Astrocyte (in vitro differentiated cells and primary cell): ENCODE measurements around the gene ABLIM2. TPM values are rescaled to one million over a fixed set of nuclear protein-coding genes. Genes with fewer than 3 reads are reported as not detected.

Source experiments
- DNase-seq: peaks from one replicate; pipeline ENCODE4 v3.0.0-alpha.2; 2010; ENCODE audit warnings: low read depth
- FAIRE-seq: peaks from 2 replicates; lab custom pipeline; 2011; peaks lifted over from hg19 to GRCh38; lab: Jason Lieb, UNC
- H2AFZ ChIP-seq: 2 replicates; pipeline ENCODE4 v1.6.0; 2012; ENCODE audit warnings: low read depth, low read length, inconsistent platforms
- H3K27ac ChIP-seq: 2 replicates; pipeline ENCODE4 v1.5.1; 2011; ENCODE audit warnings: low read depth, low read length, inconsistent platforms
- H3K27me3 ChIP-seq: 2 replicates; pipeline ENCODE4 v1.6.0; 2011; ENCODE audit warnings: low read length, inconsistent platforms; ENCODE audit not compliant: insufficient read depth
- H3K36me3 ChIP-seq: 2 replicates; pipeline ENCODE4 v1.5.1; 2011; ENCODE audit warnings: low read length, inconsistent platforms; ENCODE audit not compliant: insufficient read depth
- H3K4me1 ChIP-seq: 2 replicates; pipeline ENCODE4 v1.5.1; 2011; ENCODE audit warnings: low read length, inconsistent platforms; ENCODE audit not compliant: insufficient read depth
- H3K4me2 ChIP-seq: 2 replicates; pipeline ENCODE4 v1.6.0; 2012; ENCODE audit warnings: low read length, inconsistent platforms
- H3K4me3 ChIP-seq: 2 replicates; pipeline ENCODE4 v1.5.1; 2011; ENCODE audit warnings: low read depth, mild to moderate bottlenecking, low read length, inconsistent platforms; ENCODE audit not compliant: insufficient read depth
- H3K79me2 ChIP-seq: 2 replicates; pipeline ENCODE4 v1.6.0; 2012; ENCODE audit warnings: mild to moderate bottlenecking, low read length, inconsistent platforms; ENCODE audit not compliant: insufficient read depth
- H3K9ac ChIP-seq: 2 replicates; pipeline ENCODE4 v1.6.0; 2012; ENCODE audit warnings: mild to moderate bottlenecking, low read length, inconsistent platforms
- H3K9me3 ChIP-seq: 2 replicates; pipeline ENCODE4 v1.5.1; 2012; ENCODE audit warnings: low read depth, mild to moderate bottlenecking, low read length, inconsistent platforms; ENCODE audit not compliant: insufficient read depth
- H4K20me1 ChIP-seq: 2 replicates; pipeline ENCODE4 v1.6.0; 2012; ENCODE audit warnings: low read length, inconsistent platforms; ENCODE audit not compliant: insufficient read depth
- H3K27ac Mint-ChIP-seq: one replicate; pipeline ENCODE4 v1.8.0; 2021; ENCODE audit warnings: mild to moderate bottlenecking, mixed read lengths; ENCODE audit not compliant: unreplicated experiment
- H3K27me3 Mint-ChIP-seq: one replicate; pipeline ENCODE4 v1.8.0; 2021; ENCODE audit warnings: low read depth, mixed read lengths; ENCODE audit not compliant: unreplicated experiment
- H3K36me3 Mint-ChIP-seq: one replicate; pipeline ENCODE4 v1.8.0; 2021; ENCODE audit warnings: low read depth, mixed read lengths; ENCODE audit not compliant: unreplicated experiment
- H3K4me1 Mint-ChIP-seq: one replicate; pipeline ENCODE4 v1.8.0; 2021; ENCODE audit warnings: low read depth, mixed read lengths; ENCODE audit not compliant: unreplicated experiment
- H3K4me3 Mint-ChIP-seq: one replicate; pipeline ENCODE4 v1.8.0; 2021; ENCODE audit warnings: mild to moderate bottlenecking, moderate library complexity, mixed read lengths; ENCODE audit not compliant: unreplicated experiment
- H3K9me3 Mint-ChIP-seq: one replicate; pipeline ENCODE4 v1.8.0; 2021; ENCODE audit warnings: mild to moderate bottlenecking, mixed read lengths; ENCODE audit not compliant: unreplicated experiment
- CTCF ChIP-seq: IDR thresholded peaks from 2 replicates; pipeline ENCODE4 v1.5.1; 2011; ENCODE audit warnings: low read depth, mild to moderate bottlenecking, inconsistent platforms, low read length, moderate library complexity; ENCODE audit not compliant: insufficient read depth
- EZH2 ChIP-seq: IDR thresholded peaks from 2 replicates; pipeline ENCODE4 v1.6.1; 2012; ENCODE audit warnings: mild to moderate bottlenecking, low read length, inconsistent platforms; ENCODE audit not compliant: insufficient read depth
- total RNA-seq: library from RNA; stranded (reverse); gene quantifications from 2 replicates; pipeline ENCODE4 v1.2.1, GENCODE V29; 2021

Gene ABLIM2
- total RNA-seq, 1 donor from 2014 or later: 0.50 TPM

GRCh38 chr4:8038719-8039251 lies 119.8 kb downstream of the ABLIM2 start:
- no peak overlapping the region for H3K27ac ChIP-seq
- no peak overlapping the region for H3K4me3 Mint-ChIP-seq

DNA sequence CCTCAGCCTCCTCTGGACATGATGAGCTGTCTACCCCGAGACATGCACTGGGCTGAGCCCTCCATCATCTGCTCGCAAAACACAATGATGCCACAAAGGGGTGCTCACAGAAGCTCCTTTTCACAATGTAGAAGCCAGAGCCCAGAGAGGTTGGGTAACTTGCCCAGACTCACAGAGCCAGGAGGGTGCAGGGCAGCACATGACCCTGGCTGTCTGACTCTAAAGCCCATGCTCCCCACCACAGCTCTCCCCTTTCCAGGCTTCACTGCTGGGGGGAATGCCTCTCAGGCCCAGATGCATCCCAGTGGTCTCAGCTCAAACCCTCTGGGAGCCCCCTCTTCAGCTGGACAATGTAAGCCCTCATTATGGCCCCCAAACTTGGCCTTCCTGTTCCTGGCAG lies 120.5 kb downstream of the ABLIM2 start:
- H3K4me1 ChIP-seq: peaks cover 12% of the 10 kb centered on the region
- H2AFZ ChIP-seq: no peak overlapping the region
- Mint-ChIP-seq H3K9me3 (no peaks in the 10 kb centered on the region), H3K36me3 (peaks cover 3% of the 10 kb centered on the region), H3K4me1 (peaks cover 8% of the 10 kb centered on the region), H3K27me3 (peaks cover 65% of the 10 kb centered on the region), H3K27ac (no peak overlapping the region), H3K4me3 (no peak overlapping the region)
- no peak overlapping the region for H3K9ac ChIP-seq
- no peaks in the 10 kb centered on the region for H3K9me3 ChIP-seq
- H3K79me2 ChIP-seq: no peaks in the 10 kb centered on the region
- no peak for DNase-seq
- H3K27me3 ChIP-seq: peaks cover 41% of the 10 kb centered on the region
- H3K4me2 ChIP-seq: no peak overlapping the region
- peaks cover 25% of the 10 kb centered on the region for H4K20me1 ChIP-seq
- no peak overlapping the region for H3K4me3 ChIP-seq
- no peak overlapping the region for H3K27ac ChIP-seq
- H3K36me3 ChIP-seq: no peaks in the 10 kb centered on the region
- no peak for TF ChIP-seq CTCF
- TF ChIP-seq EZH2: no peak
- FAIRE-seq: no peak

More at GRCh38 chr4:8038719-8039251, 119.8 kb downstream of the ABLIM2 start:
- Mint-ChIP-seq H3K4me1 (peaks cover 8% of the 10 kb centered on the region), H3K27me3 (peaks cover 64% of the 10 kb centered on the region), H3K27ac (no peak overlapping the region), H3K9me3 (no peaks in the 10 kb centered on the region), H3K36me3 (peaks cover 3% of the 10 kb centered on the region)
- H3K4me2 ChIP-seq: no peak overlapping the region
- peaks cover 12% of the 10 kb centered on the region for H3K4me1 ChIP-seq
- no peak for DNase-seq
- no peak for FAIRE-seq
- no peak overlapping the region for H3K9ac ChIP-seq
- H3K27me3 ChIP-seq: peaks cover 43% of the 10 kb centered on the region
- H4K20me1 ChIP-seq: peaks cover 25% of the 10 kb centered on the region
- no peak overlapping the region for H2AFZ ChIP-seq
- H3K4me3 ChIP-seq: no peak overlapping the region
- no peaks in the 10 kb centered on the region for H3K9me3 ChIP-seq
- no peaks in the 10 kb centered on the region for H3K36me3 ChIP-seq
- H3K79me2 ChIP-seq: no peaks in the 10 kb centered on the region
- no peak for TF ChIP-seq EZH2
- TF ChIP-seq CTCF: no peak

DNA sequence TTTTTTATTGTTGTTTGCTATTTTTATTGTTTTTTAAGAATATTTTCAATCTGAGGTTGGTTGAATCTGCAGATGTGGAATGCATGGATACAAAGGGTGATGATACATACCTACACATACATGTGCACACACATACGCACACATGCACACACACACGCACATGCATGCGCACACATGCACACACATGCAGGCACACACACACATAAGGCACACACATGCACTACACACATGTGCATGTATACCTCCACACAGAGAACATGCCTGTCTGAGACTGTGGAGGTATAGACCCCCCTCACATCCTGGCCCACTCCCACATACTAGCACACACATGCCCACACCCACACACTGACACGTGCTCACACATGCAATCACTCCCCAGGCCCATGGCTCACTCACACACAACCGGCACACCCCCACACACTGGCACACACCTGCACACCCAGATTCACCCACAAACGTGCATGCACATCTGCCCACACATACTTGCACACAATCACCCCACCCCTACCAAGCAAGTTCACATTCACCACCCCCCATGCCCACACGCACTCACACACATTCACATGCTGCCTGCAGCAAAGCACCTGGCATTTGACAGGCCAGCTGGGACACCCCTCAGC lies 121.4 kb downstream of the ABLIM2 start:
- no peak for FAIRE-seq

More for the DNA sequence above, 121.4 kb downstream of the ABLIM2 start:
- Mint-ChIP-seq H3K9me3 (no peaks in the 10 kb centered on the region), H3K4me1 (peaks cover 8% of the 10 kb centered on the region), H3K27me3 (peaks cover 64% of the 10 kb centered on the region), H3K36me3 (peaks cover 2% of the 10 kb centered on the region), H3K27ac (no peak overlapping the region), H3K4me3 (no peak overlapping the region)
- H4K20me1 ChIP-seq: peaks cover 25% of the 10 kb centered on the region
- H3K4me2 ChIP-seq: no peak overlapping the region
- no peak for TF ChIP-seq EZH2
- TF ChIP-seq CTCF: no peak
- no peak overlapping the region for H3K9ac ChIP-seq
- no peak for DNase-seq
- H3K36me3 ChIP-seq: no peaks in the 10 kb centered on the region
- no peak overlapping the region for H2AFZ ChIP-seq
- H3K4me1 ChIP-seq: peaks cover 12% of the 10 kb centered on the region
- no peak overlapping the region for H3K27ac ChIP-seq
- H3K9me3 ChIP-seq: no peaks in the 10 kb centered on the region
- no peak overlapping the region for H3K4me3 ChIP-seq
- peaks cover 41% of the 10 kb centered on the region for H3K27me3 ChIP-seq
- H3K79me2 ChIP-seq: no peaks in the 10 kb centered on the region
